ENCODE measurements around the gene USHBP1. TPM values are rescaled to one million over a fixed set of nuclear protein-coding genes. Genes with fewer than 3 reads are reported as not detected.

USHBP1 gene
- total and polyA plus RNA-seq, 4 donors = 6.2 to 12.3 (median 11.6) TPM

GRCh38 chr19:17237747-17238706, 26.5 kb downstream of the USHBP1 start:
- TF ChIP-seq, protein P1, sequence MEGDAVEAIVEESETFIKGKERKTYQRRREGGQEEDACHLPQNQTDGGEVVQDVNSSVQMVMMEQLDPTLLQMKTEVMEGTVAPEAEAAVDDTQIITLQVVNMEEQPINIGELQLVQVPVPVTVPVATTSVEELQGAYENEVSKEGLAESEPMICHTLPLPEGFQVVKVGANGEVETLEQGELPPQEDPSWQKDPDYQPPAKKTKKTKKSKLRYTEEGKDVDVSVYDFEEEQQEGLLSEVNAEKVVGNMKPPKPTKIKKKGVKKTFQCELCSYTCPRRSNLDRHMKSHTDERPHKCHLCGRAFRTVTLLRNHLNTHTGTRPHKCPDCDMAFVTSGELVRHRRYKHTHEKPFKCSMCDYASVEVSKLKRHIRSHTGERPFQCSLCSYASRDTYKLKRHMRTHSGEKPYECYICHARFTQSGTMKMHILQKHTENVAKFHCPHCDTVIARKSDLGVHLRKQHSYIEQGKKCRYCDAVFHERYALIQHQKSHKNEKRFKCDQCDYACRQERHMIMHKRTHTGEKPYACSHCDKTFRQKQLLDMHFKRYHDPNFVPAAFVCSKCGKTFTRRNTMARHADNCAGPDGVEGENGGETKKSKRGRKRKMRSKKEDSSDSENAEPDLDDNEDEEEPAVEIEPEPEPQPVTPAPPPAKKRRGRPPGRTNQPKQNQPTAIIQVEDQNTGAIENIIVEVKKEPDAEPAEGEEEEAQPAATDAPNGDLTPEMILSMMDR (IDR thresholded peaks at IDR 0.05; ENCODE audit: control extremely low read depth, extremely low read depth) = no peak
- peaks cover 0 to 9% (median 6%) of the 10 kb centered on the region in 4 donors for H3K36me3 ChIP-seq (ENCODE audit: control insufficient read depth in 4 of 4, insufficient read depth in 4 of 4, low read length in 4 of 4)
- no peak for DNase-seq
- no peaks in the 10 kb centered on the region for H3K9me3 ChIP-seq (ENCODE audit: control insufficient read depth in 4 of 4, insufficient read depth in 3 of 4, low read length in 3 of 4)
- H3K4me3 ChIP-seq = no peak overlapping the region
- peaks cover 0 to 18% (median 4%) of the 10 kb centered on the region in 5 donors for H3K4me1 ChIP-seq (ENCODE audit: control insufficient read depth in 5 of 5, insufficient read depth in 5 of 5, low read length in 5 of 5)
- H3K27ac ChIP-seq (ENCODE audit: low read depth in 1 of 2, low read length in 1 of 2) = no peak overlapping the region
- no peaks in the 10 kb centered on the region for H3K27me3 ChIP-seq (ENCODE audit: control insufficient read depth in 3 of 3, insufficient read depth in 3 of 3, low read length in 2 of 3)
- WGBS, 2 donors = 94 to 96% methylated on average over 13 of the region's 13 CpGs
- ATAC-seq (ENCODE audit: insufficient read depth, low FRiP score) = no peak
- no peak overlapping the region for H3K9ac ChIP-seq (ENCODE audit: insufficient read depth in 1 of 2, low read length in 2 of 2)

GRCh38 chr19:17236811-17237543, 27.6 kb downstream of the USHBP1 start:
- peaks cover 0 to 12% (median 8%) of the 10 kb centered on the region in 4 donors for H3K36me3 ChIP-seq (ENCODE audit: control insufficient read depth in 4 of 4, insufficient read depth in 4 of 4, low read length in 4 of 4)
- no peak overlapping the region for H3K4me3 ChIP-seq
- no peaks in the 10 kb centered on the region for H3K27me3 ChIP-seq (ENCODE audit: control insufficient read depth in 3 of 3, insufficient read depth in 3 of 3, low read length in 2 of 3)
- DNase-seq = no peak
- peak overlapping the region in 1 of 2 donors; percentile 15 for H3K27ac ChIP-seq (ENCODE audit: low read depth in 1 of 2, low read length in 1 of 2)
- H3K9ac ChIP-seq (ENCODE audit: insufficient read depth in 1 of 2, low read length in 2 of 2) = no peak overlapping the region
- no peak for ATAC-seq (ENCODE audit: insufficient read depth, low FRiP score)
- peaks cover 0 to 14% (median 3%) of the 10 kb centered on the region in 5 donors for H3K4me1 ChIP-seq (ENCODE audit: control insufficient read depth in 5 of 5, insufficient read depth in 5 of 5, low read length in 5 of 5)
- TF ChIP-seq, protein P1 (IDR thresholded peaks at IDR 0.05; ENCODE audit: control extremely low read depth, extremely low read depth) = no peak
- WGBS, 2 donors = 82 to 84% methylated on average over 18 of the region's 18 CpGs
- H3K9me3 ChIP-seq (ENCODE audit: control insufficient read depth in 4 of 4, insufficient read depth in 3 of 4, low read length in 3 of 4) = no peaks in the 10 kb centered on the region

DNA sequence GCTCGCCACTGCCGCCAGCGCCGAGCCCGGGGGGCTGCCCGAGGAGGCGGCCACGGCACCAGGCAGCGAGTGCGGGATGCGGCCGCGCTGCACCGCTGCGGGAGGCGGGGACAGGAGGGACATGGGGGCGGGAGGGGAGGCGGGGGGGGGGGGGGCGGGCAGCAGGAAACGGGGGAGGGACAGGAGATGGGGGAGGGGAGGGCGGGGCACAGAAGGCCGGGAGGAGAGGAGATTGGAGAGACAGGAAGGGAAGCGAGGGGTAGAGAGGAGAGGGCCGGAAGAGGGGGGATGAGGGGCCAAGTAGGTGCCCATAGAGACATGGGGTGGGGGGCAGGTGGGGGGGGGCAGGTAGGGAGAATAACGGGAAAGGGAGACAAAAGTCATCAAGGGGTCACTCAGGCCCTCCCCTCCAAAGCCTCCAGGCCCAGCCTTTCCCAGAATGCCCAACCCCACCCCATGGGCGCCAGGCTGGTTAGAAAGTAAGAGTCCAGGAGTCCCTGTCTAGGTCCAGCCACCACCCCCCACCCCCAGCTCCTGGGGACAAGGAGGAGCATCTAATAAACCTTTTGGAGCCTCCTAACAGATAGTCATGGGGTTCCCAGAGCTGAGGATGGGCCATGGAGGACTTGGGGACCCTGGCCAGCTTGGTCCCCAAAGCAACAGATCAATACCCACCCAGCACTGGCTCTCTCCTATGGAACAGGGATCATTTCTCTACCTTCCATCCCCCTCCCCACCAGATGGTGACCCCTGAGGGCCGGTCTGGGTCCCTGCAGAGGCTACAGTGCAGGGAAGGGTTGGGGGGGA, 28.4 kb downstream of the USHBP1 start:
- 8 to 12% methylated on average over 12 to 24 of the region's 27 CpGs for WGBS, 2 donors
- Histone ChIP-seq H3K36me3 (ENCODE audit: control insufficient read depth in 4 of 4, insufficient read depth in 4 of 4, low read length in 4 of 4) (peaks cover 0 to 16% (median 9%) of the 10 kb centered on the region in 4 donors), H3K4me1 (ENCODE audit: control insufficient read depth in 5 of 5, insufficient read depth in 5 of 5, low read length in 5 of 5) (peaks cover 0 to 14% (median 3%) of the 10 kb centered on the region in 5 donors), H3K27ac (ENCODE audit: low read depth in 1 of 2, low read length in 1 of 2) (peak overlapping the region; percentile 67 to 75), H3K9ac (ENCODE audit: insufficient read depth in 1 of 2, low read length in 2 of 2) (no peak overlapping the region), H3K4me3 (peak overlapping the region; percentile 43), H3K9me3 (ENCODE audit: control insufficient read depth in 4 of 4, insufficient read depth in 3 of 4, low read length in 3 of 4) (no peaks in the 10 kb centered on the region), H3K27me3 (ENCODE audit: control insufficient read depth in 3 of 3, insufficient read depth in 3 of 3, low read length in 2 of 3) (no peaks in the 10 kb centered on the region)
- DNase-seq (peak; percentile 41 to 70 (median 57)), ATAC-seq (ENCODE audit: insufficient read depth, low FRiP score) (peak; percentile 9)
- TF ChIP-seq, protein P1 (IDR thresholded peaks at IDR 0.05; ENCODE audit: control extremely low read depth, extremely low read depth) = no peak

All from lung (tissue), 12 donors.